OCI-LY1 (cell line): ENCODE measurements around the gene KIAA1328.

Source experiments
- H2AFZ ChIP-seq: fragments of 200-600 bp; sonication (generic), shearing (Covaris generic); 2 replicates; pipeline ENCODE4 v1.6.0; 2014; ENCODE audit warnings: antibody characterized with exemption, mild to moderate bottlenecking, low read length
- H3F3A ChIP-seq: fragments of 200-600 bp; sonication (generic), shearing (Covaris generic); 2 replicates; pipeline ENCODE4 v1.6.0; 2014; ENCODE audit warnings: mild to moderate bottlenecking, antibody characterized with exemption, low read length, moderate library complexity; ENCODE audit not compliant: insufficient read depth
- H3K27ac ChIP-seq: fragments of 200-600 bp; sonication (generic); 2 replicates; pipeline ENCODE4 v1.5.1; 2014; ENCODE audit warnings: low read length, mixed run types, mild to moderate bottlenecking, low read depth; ENCODE audit not compliant: poor library complexity, severe bottlenecking
- H3K27me3 ChIP-seq: fragments of 200-600 bp; sonication (generic); 2 replicates; pipeline ENCODE4 v1.6.0; 2014; ENCODE audit warnings: antibody characterized with exemption, mild to moderate bottlenecking, low read length, moderate library complexity; ENCODE audit not compliant: insufficient read depth
- H3K36me3 ChIP-seq: fragments of 200-600 bp; sonication (generic); 2 replicates; pipeline ENCODE4 v1.6.1; 2014; ENCODE audit warnings: mild to moderate bottlenecking, antibody characterized with exemption, low read length, moderate library complexity, mixed read lengths; ENCODE audit not compliant: insufficient read depth
- H3K4me1 ChIP-seq: fragments of 200-600 bp; sonication (generic); 2 replicates; pipeline ENCODE4 v1.5.1; 2014; ENCODE audit warnings: mild to moderate bottlenecking, low read length, moderate library complexity; ENCODE audit not compliant: insufficient read depth, severe bottlenecking
- H3K4me2 ChIP-seq: fragments of 200-600 bp; sonication (generic), shearing (Covaris generic); 2 replicates; pipeline ENCODE4 v1.6.1; 2014; ENCODE audit warnings: low read length
- H3K4me3 ChIP-seq: fragments of 200-600 bp; sonication (generic); 2 replicates; pipeline ENCODE4 v1.5.1; 2014; ENCODE audit warnings: low read length, low read depth, mild to moderate bottlenecking, mixed read lengths; ENCODE audit not compliant: poor library complexity, severe bottlenecking
- H3K79me2 ChIP-seq: fragments of 200-600 bp; shearing (Covaris generic); 2 replicates; pipeline ENCODE4 v1.6.1; 2016; ENCODE audit warnings: mixed run types, low read length, mixed read lengths; ENCODE audit not compliant: insufficient read depth
- H3K9ac ChIP-seq: fragments of 200-600 bp; sonication (generic), shearing (Covaris generic); 2 replicates; pipeline ENCODE4 v1.6.1; 2014; ENCODE audit warnings: mild to moderate bottlenecking, low read length, mixed read lengths
- H3K9me2 ChIP-seq: fragments of 200-600 bp; sonication (generic), shearing (Covaris generic); 2 replicates; pipeline ENCODE4 v1.6.1; 2014; ENCODE audit warnings: low read depth, mild to moderate bottlenecking, low read length, mixed read lengths
- H3K9me3 ChIP-seq: fragments of 200-600 bp; shearing (Covaris generic); 2 replicates; pipeline ENCODE4 v1.6.1; 2014; ENCODE audit warnings: low read length, mixed read lengths
- H4K20me1 ChIP-seq: fragments of 200-600 bp; sonication (generic), shearing (Covaris generic); 2 replicates; pipeline ENCODE4 v1.6.0; 2016; ENCODE audit warnings: mild to moderate bottlenecking, low read length; ENCODE audit not compliant: insufficient read depth
- CTCF ChIP-seq: fragments of 200-600 bp; sonication (generic), shearing (Covaris generic); IDR thresholded peaks from 2 replicates; pipeline ENCODE4 v1.5.1; 2017; ENCODE audit warnings: mild to moderate bottlenecking, antibody characterized with exemption, low read length, moderate library complexity, mixed read lengths
- EZH2 ChIP-seq: fragments of 200-600 bp; sonication (generic), shearing (Covaris generic); IDR thresholded peaks from 2 replicates; pipeline ENCODE4 v1.8.0; 2017; ENCODE audit warnings: borderline replicate concordance, mixed run types, mild to moderate bottlenecking, antibody characterized with exemption, low read length, moderate library complexity, mixed read lengths

KIAA1328 gene

GRCh38 chr18:37264956-37265355, 436.0 kb downstream of the KIAA1328 start:
- H3K4me2 ChIP-seq, result no peak overlapping the region
- H3K9me2 ChIP-seq, result no peaks in the 10 kb centered on the region
- no peaks in the 10 kb centered on the region for H3K36me3 ChIP-seq
- H3K27ac ChIP-seq, result no peak overlapping the region
- no peaks in the 10 kb centered on the region for H4K20me1 ChIP-seq
- no peak overlapping the region for H3K4me3 ChIP-seq
- no peaks in the 10 kb centered on the region for H3F3A ChIP-seq
- H3K9ac ChIP-seq, result no peak overlapping the region
- H3K27me3 ChIP-seq, result no peaks in the 10 kb centered on the region
- H3K4me1 ChIP-seq, result no peaks in the 10 kb centered on the region
- no peaks in the 10 kb centered on the region for H3K9me3 ChIP-seq
- H3K79me2 ChIP-seq, result no peaks in the 10 kb centered on the region
- TF ChIP-seq EZH2, result no peak
- no peak for TF ChIP-seq CTCF
- H2AFZ ChIP-seq, result no peak overlapping the region

- no peaks in the 10 kb centered on the region for H3K27me3 ChIP-seq
- H3K36me3 ChIP-seq, result no peaks in the 10 kb centered on the region
- no peaks in the 10 kb centered on the region for H3K4me1 ChIP-seq
- H3F3A ChIP-seq, result no peaks in the 10 kb centered on the region
- no peaks in the 10 kb centered on the region for H3K9me3 ChIP-seq
- H3K4me3 ChIP-seq, result no peak overlapping the region
- H3K9ac ChIP-seq, result no peak overlapping the region
- no peaks in the 10 kb centered on the region for H3K79me2 ChIP-seq
- no peak overlapping the region for H2AFZ ChIP-seq
- H3K9me2 ChIP-seq, result no peaks in the 10 kb centered on the region
- no peak overlapping the region for H3K4me2 ChIP-seq
- no peaks in the 10 kb centered on the region for H4K20me1 ChIP-seq
- no peak for TF ChIP-seq CTCF
- no peak for TF ChIP-seq EZH2
- no peak overlapping the region for H3K27ac ChIP-seq
These were observed 436.5 kb downstream of the KIAA1328 start for GRCh38 chr18:37265382-37265781.

GRCh38 chr18:37266290-37266689, 437.4 kb downstream of the KIAA1328 start:
- no peaks in the 10 kb centered on the region for H3K36me3 ChIP-seq
- TF ChIP-seq EZH2 (no peak), CTCF (peak; percentile 26; the same call in 1 of the 2 replicates)
- no peak overlapping the region for H3K9ac ChIP-seq
- no peak overlapping the region for H3K4me2 ChIP-seq
- no peak overlapping the region for H2AFZ ChIP-seq
- no peaks in the 10 kb centered on the region for H3K9me3 ChIP-seq
- H3K27me3 ChIP-seq, result no peaks in the 10 kb centered on the region
- no peaks in the 10 kb centered on the region for H3F3A ChIP-seq
- no peak overlapping the region for H3K27ac ChIP-seq
- no peaks in the 10 kb centered on the region for H3K79me2 ChIP-seq
- H3K4me1 ChIP-seq, result no peaks in the 10 kb centered on the region
- H4K20me1 ChIP-seq, result no peaks in the 10 kb centered on the region
- no peak overlapping the region for H3K4me3 ChIP-seq
- no peaks in the 10 kb centered on the region for H3K9me2 ChIP-seq
